ENCODE data around the gene TMCO6.
"Not testable (repeated sequence)": the region's sequence is repeated elsewhere in the genome, so short reads cannot be mapped to it uniquely, and the experiment has no call there.

Gene TMCO6

GRCh38 chr5:140631036-140631417 is 8.2 kb upstream of the TMCO6 start:
- no peak for DNase-seq

DNA sequence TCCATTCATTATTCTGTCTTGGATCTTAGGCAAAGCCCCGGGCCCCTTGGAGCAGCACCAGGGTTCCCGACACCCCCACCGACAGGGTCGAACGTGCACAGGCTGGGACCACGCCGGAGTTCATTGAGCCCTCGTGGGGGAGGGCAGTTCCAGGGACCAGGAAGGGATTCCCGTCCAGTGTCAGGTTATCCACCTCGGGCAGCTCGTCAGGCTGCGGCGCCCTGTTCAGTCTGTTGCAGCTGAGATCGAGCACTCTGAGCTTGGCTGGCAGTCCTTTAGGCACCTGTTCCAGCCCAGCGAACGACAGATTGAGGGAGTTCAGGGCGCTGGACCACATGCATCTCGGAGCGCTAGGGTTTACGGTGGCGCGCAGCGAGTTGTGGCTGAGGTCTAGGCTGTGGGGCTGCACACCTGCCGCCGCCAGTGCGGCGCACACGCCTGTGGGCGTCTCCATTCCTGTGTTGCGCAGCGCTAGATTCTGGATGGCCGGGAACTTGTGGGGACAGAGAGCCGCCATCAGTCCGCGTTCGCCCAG is 7.4 kb upstream of the TMCO6 start:
- DNase-seq = peak; percentile 42

DNA sequence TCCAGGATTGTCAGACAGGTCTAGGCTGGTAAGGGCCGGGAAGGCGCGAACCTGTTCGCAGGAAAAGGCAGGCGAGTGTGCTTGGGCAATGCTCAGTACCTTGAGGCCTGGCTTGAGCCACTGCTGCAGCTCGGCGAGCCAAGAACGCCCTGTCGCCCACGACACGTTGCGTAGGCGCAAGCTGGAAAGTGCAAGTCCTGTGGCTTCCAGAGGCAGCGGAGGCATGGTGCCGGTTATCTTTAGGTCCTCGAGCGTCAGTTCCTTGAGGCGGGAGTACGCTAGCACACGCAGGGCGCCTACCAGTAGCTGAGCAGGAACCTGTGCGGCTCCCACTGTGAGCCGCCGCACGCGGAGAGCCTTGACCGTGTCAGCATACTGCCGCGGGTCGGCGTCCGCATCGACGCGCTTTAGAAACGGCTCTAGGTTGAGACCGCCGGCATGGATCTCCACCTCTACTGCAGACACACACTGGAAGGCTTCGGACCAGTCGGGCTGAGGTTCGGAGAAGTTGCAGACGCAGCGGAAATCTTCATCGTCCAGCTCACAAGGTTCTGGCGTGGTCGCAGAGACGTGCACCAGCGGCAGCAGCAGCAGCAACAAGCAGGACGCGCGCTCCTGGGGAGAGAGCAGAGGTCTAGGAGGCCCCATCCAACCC is 6.8 kb upstream of the TMCO6 start:
- peak; percentile 62 for DNase-seq

- peak; percentile 47 for DNase-seq
These were observed 6.2 kb upstream of the TMCO6 start, which contains the start of gene CD14 for GRCh38 chr5:140633021-140633471. TSS of gene CD14 (minus strand) at chr5:140633175. CDS start at chr5:140633071, 104 bp downstream.

GRCh38 chr5:140633501-140633900 is 5.8 kb upstream of the TMCO6 start:
- DNase-seq = no peak

- DNase-seq = no peak
These were observed 5.1 kb upstream of the TMCO6 start for GRCh38 chr5:140634103-140634502.

- no peak for DNase-seq
These were observed 3.7 kb upstream of the TMCO6 start for GRCh38 chr5:140635291-140636257.

- DNase-seq = no peak
These were observed 1.7 kb upstream of the TMCO6 start for GRCh38 chr5:140637371-140638100.

GRCh38 chr5:140638898-140639147 is 428 bp upstream of the TMCO6 start:
- DNase-seq = not testable (repeated sequence)

- no peak for DNase-seq
These were observed 2.5 kb downstream of the TMCO6 start for GRCh38 chr5:140641716-140642115.

DNA sequence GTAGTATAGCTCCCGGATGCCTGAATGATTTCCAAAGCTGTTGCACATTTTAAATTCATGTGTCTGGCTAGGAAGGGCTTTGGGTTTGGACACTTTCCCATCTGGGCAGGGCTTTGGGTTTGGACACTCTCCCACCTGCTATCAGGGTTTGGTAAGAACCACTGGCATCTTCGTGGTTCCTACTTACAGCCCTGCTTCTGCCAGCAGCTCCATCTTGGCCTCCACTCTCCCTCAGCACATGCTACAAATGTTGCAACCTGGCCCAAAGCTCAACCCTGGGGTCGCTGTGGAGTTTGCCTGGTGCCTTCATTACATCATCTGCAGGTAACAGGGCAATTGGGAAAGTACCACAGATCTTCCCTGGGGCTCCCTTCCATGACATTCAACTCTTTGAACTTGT is 3.5 kb downstream of the TMCO6 start:
- DNase-seq = no peak

GRCh38 chr5:140647042-140647419 is 7.8 kb downstream of the TMCO6 start:
- DNase-seq = no peak

DNA sequence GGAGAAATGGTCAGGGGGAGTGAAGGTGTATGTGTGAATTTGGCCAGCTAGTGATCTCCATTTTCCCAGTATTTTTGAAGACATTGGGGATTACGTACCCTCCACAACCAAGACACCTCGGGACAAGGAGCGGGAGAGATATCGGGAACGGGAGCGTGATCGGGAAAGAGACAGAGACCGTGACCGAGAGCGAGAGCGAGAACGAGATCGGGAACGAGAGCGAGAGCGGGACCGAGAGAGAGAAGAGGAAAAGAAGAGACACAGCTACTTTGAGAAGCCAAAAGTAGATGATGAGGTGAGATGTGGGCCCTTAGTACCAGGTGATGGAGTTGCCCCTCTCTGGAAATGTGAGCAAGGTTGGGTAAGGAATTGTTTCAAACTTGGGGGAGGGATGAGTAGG is 19.6 kb downstream of the TMCO6 start:
- no peak for DNase-seq

DNA sequence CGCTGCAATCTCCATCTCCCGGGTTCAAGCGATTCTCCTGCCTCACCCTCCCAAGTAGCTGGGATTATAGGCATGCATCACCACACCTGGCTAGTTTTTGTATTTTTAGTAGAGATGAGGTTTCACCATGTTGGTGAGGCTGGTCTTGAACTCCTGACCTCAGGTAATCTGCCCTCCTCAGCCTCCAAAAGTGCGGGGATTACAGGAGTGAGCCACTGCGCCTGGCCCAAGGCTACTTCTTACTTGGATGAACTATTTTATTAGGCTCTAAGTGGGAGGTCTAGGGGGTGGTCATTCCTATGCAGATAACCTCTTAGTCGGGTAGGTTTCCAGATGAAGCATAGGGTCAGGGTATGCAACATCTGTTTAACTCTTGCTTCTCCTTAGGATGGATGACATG is 21.1 kb downstream of the TMCO6 start:
- DNase-seq = not testable (repeated sequence)

DNA sequence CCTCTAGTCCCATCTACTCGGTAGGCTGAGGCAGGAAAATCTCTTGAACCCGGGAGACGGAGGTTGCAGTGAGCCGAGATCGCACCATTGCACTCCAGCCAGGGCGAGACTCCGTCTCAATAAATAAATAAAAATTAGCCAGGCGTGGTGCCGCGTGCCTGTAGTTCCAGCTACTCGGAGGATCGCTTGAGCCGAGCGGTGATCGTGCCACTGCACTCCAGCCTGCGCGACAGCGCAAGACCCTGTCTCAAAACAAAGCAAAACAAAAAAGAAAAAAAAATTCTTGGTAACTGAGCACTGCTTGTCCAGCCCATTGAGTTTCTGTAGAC is 24.7 kb downstream of the TMCO6 start:
- no peak for DNase-seq

DNA sequence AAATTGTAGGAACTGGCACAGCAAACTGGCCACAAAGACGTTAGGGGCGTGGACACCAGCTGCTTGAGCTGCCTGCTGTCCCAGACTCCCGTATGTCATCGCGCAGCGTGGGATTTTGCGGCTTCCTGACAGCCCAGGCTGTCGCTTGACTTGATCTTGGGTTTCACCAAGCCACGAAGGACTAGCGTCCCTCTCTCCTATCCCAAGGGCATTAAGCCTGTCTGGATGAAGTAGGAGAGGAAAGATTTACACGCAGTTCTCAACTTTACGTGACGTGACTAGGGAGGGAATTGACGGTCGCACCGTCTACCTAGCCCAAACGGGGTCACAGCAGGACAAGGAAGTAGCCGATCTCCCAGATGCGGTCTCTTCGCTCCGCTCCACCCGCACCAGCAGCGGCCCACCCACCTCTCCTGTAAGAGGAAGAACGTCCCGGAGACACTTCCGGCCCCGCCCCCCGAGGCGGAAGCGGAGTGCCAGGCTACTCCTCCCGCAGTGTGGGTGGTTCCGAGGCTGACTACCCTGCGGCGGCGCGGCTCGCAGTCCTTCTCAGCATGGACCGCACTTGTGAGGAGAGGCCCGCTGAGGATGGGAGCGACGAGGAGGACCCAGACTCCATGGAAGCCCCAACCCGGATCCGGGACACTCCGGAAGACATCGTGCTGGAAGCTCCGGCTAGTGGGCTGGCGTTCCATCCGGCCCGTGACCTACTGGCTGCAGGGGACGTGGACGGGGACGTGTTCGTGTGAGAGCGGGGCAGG is 25.3 kb downstream of the TMCO6 start, which contains the start of gene WDR55:
TSS of gene WDR55 (plus strand) at position 546 of the 761 bp plus-strand sequence. CDS start at position 555, 9 bp downstream.
- peak; percentile 97 for DNase-seq

- not testable (repeated sequence) for DNase-seq
These were observed 31.8 kb downstream of the TMCO6 start for GRCh38 chr5:140671035-140671434.

- no peak for DNase-seq
These were observed 32.3 kb downstream of the TMCO6 start for GRCh38 chr5:140671472-140672125.

- peak; percentile 7 for DNase-seq
These were observed 33.4 kb downstream of the TMCO6 start for GRCh38 chr5:140672455-140673186.

GRCh38 chr5:140673187-140673976 is 34.1 kb downstream of the TMCO6 start, which contains the start of gene DND1:
TSS of gene DND1 (minus strand) at chr5:140673576. CDS start at chr5:140673542, 34 bp downstream.
- no peak for DNase-seq
